ENCODE results near the gene USH1C. TPM values are rescaled to one million over a fixed set of nuclear protein-coding genes. Genes with fewer than 3 reads are reported as not detected.

Gene USH1C
- total RNA-seq, 4 donors from 2014 or later: 0.75 TPM; not detected in 3

DNA sequence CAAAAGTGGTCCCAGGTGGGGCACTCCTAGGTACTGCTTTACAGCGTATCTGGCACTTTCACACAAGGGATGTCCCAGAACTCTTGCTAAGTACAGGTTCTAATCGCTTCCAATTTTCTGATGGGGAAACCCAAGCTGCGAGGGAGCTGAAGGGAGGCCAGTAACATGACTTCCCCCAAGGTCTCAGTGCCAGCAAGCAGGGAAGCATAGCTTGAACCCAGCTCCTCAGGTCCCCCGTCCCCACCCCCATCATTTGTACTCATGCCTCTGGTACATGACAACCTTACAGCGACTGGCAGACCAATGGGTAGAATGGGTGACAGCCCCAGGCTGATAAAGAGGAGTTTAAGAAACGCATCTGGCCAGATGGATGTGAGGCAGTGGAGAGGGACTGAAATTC is 66.9 kb downstream of the USH1C start:
- TF ChIP-seq, protein P1, sequence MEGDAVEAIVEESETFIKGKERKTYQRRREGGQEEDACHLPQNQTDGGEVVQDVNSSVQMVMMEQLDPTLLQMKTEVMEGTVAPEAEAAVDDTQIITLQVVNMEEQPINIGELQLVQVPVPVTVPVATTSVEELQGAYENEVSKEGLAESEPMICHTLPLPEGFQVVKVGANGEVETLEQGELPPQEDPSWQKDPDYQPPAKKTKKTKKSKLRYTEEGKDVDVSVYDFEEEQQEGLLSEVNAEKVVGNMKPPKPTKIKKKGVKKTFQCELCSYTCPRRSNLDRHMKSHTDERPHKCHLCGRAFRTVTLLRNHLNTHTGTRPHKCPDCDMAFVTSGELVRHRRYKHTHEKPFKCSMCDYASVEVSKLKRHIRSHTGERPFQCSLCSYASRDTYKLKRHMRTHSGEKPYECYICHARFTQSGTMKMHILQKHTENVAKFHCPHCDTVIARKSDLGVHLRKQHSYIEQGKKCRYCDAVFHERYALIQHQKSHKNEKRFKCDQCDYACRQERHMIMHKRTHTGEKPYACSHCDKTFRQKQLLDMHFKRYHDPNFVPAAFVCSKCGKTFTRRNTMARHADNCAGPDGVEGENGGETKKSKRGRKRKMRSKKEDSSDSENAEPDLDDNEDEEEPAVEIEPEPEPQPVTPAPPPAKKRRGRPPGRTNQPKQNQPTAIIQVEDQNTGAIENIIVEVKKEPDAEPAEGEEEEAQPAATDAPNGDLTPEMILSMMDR (IDR thresholded peaks at IDR 0.05; ENCODE audit: low read depth): no peak

DNA sequence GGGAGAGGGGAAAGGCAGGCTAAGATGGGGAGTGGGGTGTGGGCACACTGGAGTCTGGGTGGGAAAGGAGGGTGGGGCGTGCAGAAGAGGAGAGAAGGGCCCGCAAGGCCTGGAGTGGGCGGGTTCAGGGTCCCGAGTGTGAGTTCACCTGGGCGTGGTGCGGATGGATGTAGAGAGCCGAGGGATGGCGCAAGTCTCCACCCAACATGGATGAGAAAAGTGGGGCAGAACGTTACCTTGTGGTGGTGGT is 67.2 kb downstream of the USH1C start:
- TF ChIP-seq, protein P1 (IDR thresholded peaks at IDR 0.05; ENCODE audit: low read depth): no peak

DNA sequence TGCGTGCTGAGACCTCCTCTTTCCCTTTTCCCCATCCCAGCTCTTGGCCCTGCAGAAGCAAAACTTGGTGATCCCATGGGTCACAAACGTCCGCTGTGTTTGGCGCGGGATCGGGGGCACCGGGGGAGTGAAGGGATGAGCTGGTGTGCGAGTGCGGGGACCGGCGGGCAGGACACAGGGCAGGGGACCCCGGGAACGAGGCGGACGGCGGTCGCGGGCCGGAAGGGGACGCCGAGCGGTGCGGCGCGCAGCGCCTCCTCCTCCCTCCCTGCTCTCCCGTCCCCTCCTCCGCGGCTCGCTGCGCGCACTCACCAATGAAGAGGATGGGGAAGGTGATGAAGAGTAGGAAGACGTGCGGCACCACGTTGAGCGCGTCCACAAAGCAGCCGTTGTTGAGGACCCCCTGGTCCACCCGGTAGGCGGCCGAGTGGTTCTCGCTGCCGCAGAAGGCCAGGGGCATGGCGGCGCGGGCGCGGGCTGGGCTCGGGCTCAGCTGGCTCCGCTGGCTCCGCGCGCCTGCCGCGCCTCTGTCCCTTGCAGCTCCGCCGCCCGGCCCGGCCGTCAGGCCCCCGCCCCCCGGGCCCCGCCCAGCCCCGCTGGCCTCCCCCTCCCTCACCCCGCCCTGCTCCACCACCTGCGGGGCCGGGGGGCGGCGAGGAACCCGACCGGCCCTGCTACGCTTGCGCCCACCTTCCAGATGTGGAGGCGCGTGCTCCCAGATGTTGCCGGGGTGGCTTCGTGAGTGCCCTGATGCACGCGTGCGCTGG is 67.7 kb downstream of the USH1C start, which contains the start of gene ABCC8:
Gene ABCC8, minus strand, starts transcription at position 529 of the 767 bp plus-strand sequence. Its CDS starts 69 bp downstream, at position 460.
- TF ChIP-seq, protein P1 (IDR thresholded peaks at IDR 0.05; ENCODE audit: low read depth): no peak

DNA sequence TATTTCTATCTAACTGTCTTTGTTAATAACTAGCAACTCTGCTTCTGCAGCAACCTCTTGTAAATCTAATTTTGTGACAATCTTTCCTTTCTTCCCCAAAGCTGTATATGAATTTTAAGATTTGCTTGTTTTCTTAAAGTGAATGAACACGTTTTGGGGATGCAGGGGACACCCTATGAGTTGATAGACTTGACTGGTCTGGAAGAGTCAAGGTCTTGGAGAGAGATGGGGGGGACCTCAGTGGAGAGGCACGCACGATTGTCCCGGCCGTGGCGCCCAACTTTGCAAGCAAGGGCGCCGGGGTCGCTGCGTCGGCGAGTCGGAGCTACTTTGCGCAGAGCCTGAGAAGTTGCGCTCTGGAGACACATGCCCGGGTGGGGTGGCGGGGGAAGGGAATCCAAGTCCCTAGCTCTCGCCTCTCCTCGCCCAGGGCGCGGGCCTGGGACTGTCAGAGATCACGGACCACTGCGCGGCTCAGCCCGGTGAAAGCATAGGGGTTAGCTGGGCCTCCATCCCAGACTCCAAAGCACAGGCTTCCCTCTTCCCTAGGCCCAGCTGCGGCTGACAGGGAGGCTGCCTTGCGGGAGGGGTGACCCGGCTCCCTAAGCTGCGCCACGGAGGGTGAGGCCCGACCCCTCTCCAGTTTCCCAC is 68.4 kb downstream of the USH1C start:
- TF ChIP-seq, protein P1 (IDR thresholded peaks at IDR 0.05; ENCODE audit: low read depth): no peak

DNA sequence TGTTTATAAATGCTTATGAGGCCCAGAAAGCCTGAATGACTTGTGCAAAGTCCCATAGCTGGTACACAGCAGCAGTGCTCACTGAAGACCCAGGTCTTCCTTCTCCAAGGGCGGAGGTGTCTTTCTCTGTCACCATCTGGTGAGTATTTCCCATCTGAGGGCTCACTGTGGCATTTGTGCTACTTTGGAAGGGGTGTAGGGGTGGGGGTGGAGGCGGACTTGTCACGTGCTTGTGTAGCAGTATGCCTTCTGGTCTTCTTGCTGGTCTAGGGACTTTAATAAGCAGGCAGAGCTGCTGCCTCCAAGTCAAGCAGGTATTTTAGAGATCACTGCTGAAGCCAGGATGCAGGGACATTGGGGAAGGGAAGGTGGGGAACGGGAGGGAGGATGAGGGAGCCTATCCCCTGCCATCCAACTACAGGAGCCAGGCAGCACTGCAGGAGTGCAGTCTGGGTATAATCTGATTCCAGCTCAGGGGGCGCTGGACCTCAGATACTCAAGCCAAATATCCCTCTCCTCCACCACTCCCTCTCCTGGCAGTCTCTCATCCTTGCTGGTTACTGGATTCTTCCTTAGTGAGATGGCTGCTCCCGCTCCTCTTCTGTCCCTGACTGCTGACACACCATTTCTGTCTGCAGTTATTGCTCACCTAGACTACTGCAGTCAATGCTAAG is 71.0 kb downstream of the USH1C start:
- TF ChIP-seq, protein P1 (IDR thresholded peaks at IDR 0.05; ENCODE audit: low read depth): no peak

DNA sequence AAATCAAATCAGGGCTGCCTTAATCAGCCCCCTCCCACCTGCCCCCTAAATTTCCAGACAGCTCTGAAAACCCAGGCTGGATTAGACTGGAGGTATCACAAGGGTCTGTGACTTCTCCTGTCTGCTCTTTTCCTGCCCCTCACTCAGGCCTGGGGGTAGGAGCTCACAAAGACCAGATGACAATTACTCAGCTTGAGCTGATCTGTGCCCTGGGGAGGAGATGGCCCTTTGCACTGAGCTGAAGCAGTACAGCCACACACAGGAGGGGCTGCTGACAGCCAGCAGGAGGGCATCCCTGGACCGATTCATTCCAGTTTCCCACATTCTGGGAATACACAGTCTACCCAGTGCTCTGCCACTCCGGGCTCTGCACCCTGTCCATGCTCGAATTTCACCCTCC is 71.7 kb downstream of the USH1C start:
- TF ChIP-seq, protein P1 (IDR thresholded peaks at IDR 0.05; ENCODE audit: low read depth): no peak

DNA sequence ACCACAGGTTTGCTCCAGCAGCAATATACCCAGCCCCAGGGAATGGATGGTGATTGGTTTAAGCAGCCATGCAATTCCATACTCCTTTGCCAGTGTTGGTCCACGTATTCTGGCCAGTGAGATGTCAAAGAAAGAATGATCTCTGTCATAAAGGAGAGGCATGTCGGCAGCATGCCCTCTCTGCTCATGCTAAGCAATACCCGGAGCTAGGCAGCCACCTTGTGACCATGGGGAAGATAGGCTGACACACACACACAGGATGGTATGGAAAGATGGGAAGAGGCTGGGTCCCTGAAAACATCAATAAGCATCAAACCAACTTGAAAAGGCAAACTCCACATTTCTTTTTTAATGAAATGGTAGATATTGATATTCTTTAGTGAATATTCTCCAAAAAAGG is 72.7 kb downstream of the USH1C start:
- TF ChIP-seq, protein P1 (IDR thresholded peaks at IDR 0.05; ENCODE audit: low read depth): no peak
